Stimulated activated CD4-positive, alpha-beta T cell treated with anti-CD3 and anti-CD28 coated beads, Interleukin-15, amount 100 ng/mL, for 24 hours (primary cell): ENCODE data around the gene DNAAF9.

ENCODE experiments used
- DNase-seq: peaks from one replicate; pipeline ENCODE4 v3.0.0-alpha.2; 2020

Gene DNAAF9

GRCh38 chr20:3364323-3365013, 43.0 kb downstream of the DNAAF9 start:
- DNase-seq: no peak

GRCh38 chr20:3360752-3361151, 46.7 kb downstream of the DNAAF9 start:
- DNase-seq: no peak

- no peak for DNase-seq
These were observed 48.7 kb downstream of the DNAAF9 start for GRCh38 chr20:3358676-3359340.
